GM12873 (cell line): Measurements from ENCODE around the gene FHIT.

Experiments used
- TF ChIP-seq, protein P1 (sequence below): IDR thresholded peaks from 2 replicates; pipeline ENCODE4 v1.5.1; 2012; ENCODE audit warnings: low read depth, mild to moderate bottlenecking, moderate library complexity, low read length, control low read depth; ENCODE audit not compliant: insufficient read depth; ENCODE audit errors: missing control alignments

The FHIT gene

DNA sequence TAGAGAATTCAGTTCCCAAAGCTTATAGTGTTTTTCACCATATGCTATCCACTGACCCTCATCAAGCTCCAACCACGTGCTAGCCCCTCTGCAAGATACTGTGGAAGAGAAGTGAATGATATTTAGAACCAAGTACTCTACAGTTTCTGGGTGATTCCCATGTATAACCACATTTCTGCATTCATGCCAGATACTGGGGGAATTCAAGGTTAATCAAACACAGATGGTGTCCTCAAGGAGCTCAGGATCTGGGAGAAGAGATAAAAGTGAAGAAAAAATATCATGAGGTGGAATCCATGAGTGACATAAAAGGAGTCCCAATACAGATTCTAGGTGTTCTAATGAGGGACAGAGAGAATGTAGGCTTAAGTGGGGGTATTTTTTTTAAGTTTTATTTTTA is 195.8 kb downstream of the FHIT start:
- TF ChIP-seq, protein P1, sequence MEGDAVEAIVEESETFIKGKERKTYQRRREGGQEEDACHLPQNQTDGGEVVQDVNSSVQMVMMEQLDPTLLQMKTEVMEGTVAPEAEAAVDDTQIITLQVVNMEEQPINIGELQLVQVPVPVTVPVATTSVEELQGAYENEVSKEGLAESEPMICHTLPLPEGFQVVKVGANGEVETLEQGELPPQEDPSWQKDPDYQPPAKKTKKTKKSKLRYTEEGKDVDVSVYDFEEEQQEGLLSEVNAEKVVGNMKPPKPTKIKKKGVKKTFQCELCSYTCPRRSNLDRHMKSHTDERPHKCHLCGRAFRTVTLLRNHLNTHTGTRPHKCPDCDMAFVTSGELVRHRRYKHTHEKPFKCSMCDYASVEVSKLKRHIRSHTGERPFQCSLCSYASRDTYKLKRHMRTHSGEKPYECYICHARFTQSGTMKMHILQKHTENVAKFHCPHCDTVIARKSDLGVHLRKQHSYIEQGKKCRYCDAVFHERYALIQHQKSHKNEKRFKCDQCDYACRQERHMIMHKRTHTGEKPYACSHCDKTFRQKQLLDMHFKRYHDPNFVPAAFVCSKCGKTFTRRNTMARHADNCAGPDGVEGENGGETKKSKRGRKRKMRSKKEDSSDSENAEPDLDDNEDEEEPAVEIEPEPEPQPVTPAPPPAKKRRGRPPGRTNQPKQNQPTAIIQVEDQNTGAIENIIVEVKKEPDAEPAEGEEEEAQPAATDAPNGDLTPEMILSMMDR: no peak

DNA sequence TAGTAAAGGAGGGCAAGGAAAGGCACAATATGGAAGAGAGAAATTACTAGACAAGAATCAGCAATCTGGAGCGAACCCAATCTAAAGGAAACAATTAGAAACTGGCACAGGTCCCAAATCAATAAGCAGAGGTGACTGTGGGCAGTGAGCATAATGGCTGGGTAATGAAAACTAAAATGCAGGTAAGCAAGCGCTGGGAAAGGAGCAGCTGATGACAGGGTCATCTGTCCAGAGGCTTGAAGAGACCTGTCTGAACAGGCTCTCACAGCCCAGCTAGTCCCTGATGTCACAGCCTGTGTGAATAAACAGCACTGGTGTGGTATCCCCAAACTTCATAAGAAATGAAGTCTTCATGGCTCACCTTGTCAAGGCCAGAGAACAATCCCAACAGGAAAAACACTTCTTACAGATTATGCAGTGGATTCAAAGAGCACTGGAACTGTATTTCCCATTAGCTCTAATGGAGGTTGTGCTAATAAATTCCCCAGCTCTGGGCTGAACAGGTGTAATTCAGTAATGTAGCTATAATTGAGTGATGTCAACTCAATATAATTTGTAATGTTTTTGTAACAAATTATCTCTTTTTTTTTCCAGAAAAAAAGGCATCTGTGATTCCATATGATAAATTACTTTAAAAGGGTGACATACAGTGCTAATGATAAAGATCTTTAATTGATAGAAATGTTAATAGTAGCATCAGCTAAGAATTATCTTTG is 197.3 kb downstream of the FHIT start:
- TF ChIP-seq, protein P1: no peak

DNA sequence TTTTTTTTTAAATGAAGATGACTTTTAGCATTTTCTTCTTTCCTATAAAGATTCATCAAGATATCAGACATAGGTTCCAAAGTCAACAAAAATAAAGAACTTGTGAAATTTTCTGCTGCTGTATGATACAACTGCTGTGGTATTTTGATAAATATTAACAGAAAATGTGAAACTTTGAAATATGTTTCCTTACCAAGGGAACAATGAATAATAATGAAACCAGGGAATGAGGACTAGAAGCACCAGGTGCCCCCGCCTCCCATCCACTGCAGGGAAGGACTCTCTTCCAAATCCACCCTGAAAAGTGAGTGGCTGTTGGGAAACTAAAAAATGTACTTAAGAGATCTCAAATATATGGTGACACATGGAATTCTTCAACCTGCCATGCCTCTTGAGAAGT is 198.4 kb downstream of the FHIT start:
- TF ChIP-seq, protein P1: no peak

DNA sequence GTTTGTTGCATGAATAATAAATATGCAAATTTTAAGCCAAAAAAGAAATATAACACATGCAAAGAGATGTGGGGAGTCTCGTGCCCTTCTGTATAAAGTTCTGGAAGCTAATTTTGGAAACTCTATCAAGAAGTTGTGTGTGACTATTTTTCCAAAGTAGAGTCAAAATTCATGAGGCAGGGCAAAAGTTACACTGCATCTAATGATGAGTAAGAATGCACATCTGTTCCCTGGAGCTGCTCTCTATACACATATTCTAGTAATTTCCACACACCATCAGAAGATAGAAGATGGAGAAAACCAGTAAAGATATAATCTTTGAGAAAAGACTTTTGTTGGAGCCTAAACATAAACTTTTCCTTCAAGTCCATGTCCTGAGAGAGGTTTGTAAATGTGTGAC is 199.6 kb downstream of the FHIT start:
- TF ChIP-seq, protein P1: no peak

DNA sequence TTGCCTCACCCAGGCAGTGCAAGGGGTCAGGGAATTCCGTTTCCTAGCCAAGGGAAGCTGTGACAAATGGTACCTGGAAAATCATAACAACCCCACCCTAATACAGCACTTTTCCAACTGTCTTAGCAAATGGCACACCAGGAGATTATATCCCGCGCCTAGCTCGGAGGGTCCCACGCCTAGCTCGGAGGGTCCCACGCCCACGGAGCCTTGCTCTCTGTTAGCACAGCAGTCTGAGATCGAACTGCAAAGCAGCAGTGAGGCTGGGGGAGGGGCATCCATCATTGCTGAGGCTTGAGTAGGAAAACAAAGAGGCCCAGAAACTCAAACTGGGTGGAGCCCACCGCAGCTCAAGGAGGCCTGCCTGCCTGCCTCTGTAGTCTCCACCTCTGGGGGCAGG is 208.1 kb downstream of the FHIT start:
- TF ChIP-seq, protein P1: no peak

DNA sequence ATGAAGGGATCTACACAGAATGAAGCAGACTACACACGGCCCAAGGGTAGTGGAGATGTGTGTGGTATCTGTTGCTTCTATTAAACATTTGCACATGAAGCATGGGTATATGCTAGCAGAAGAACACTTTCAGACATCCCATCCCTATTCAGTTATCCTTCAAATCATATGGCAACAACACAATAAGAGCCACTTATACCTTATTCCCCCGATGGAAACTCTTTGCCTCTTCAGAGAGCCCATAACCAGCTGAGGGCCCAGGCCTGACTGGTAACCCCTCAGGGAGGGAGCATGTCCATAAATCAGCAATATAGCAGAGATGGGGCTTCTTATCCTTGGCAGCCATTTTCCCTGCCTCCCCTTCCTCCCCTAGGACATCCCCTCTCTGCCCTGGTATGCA is 210.6 kb downstream of the FHIT start:
- TF ChIP-seq, protein P1: no peak

DNA sequence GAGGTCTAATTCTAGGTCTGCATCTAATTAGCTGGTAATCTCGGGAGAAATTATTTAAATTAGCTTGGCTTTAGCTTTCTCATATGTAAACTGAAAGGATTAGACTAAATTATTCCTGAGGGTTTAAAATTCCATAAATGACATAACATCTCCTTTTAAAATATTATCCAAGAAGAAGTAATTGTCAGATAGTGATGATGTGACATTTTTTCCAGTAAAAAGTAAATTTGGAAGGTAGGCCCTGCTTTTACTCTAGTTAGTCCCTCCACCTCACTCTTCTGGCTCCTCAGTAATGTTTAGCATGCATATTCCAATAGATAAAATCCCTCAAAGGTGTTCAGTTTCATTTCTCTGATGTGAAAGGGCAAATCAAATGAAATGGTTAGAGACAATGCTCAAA is 215.7 kb downstream of the FHIT start:
- TF ChIP-seq, protein P1: no peak
